GM12865 (cell line): Measurements from ENCODE around the gene ATG2B.

Source experiments
- DNase-seq: peaks from one replicate; pipeline ENCODE4 v3.0.0; 2010; ENCODE audit warnings: low read depth
- H3K4me3 ChIP-seq: 2 replicates; pipeline ENCODE4 v1.5.1; 2011; ENCODE audit warnings: mild to moderate bottlenecking, low read depth, low read length, control low read depth
- CTCF ChIP-seq: IDR thresholded peaks from 2 replicates; pipeline ENCODE4 v1.5.1; 2011; ENCODE audit warnings: low read length, control low read depth, low read depth, inconsistent platforms; ENCODE audit not compliant: insufficient read depth; ENCODE audit errors: missing control alignments

Gene ATG2B

GRCh38 chr14:96264853-96265252, 98.3 kb downstream of the ATG2B start:
- DNase-seq = no peak
- no peak for TF ChIP-seq CTCF
- H3K4me3 ChIP-seq = no peak overlapping the region

- DNase-seq = no peak
- TF ChIP-seq CTCF = no peak
- H3K4me3 ChIP-seq = no peak overlapping the region
These were observed 99.0 kb downstream of the ATG2B start for GRCh38 chr14:96264200-96264553.

- H3K4me3 ChIP-seq = no peak overlapping the region
- TF ChIP-seq CTCF = no peak
- peak; percentile 7 for DNase-seq
These were observed 99.6 kb downstream of the ATG2B start for GRCh38 chr14:96263347-96264199.

- DNase-seq = no peak
These were observed 101.1 kb downstream of the ATG2B start for GRCh38 chr14:96261772-96262655.

GRCh38 chr14:96261053-96261452, 102.1 kb downstream of the ATG2B start:
- no peak for TF ChIP-seq CTCF
- no peak for DNase-seq
- H3K4me3 ChIP-seq = no peak overlapping the region

More at GRCh38 chr14:96261772-96262655, 101.1 kb downstream of the ATG2B start:
- TF ChIP-seq CTCF = no peak
- no peak overlapping the region for H3K4me3 ChIP-seq

- DNase-seq = no peak
- no peak for TF ChIP-seq CTCF
- no peak overlapping the region for H3K4me3 ChIP-seq
These were observed 102.8 kb downstream of the ATG2B start for GRCh38 chr14:96260341-96260821.
